HG03565 (cell line): ENCODE data around the gene NKAIN2.
"Not testable (repeated sequence)": the region's sequence is repeated elsewhere in the genome, so short reads cannot be mapped to it uniquely, and the experiment has no call there.

ENCODE experiments used
- ATAC-seq: cut with Tn5 transposase; IDR thresholded peaks from one replicate; pipeline ENCODE4 v1.9.1; 2021; ENCODE audit warnings: mild to moderate bottlenecking, moderate library complexity; ENCODE audit not compliant: unreplicated experiment

NKAIN2 gene

DNA sequence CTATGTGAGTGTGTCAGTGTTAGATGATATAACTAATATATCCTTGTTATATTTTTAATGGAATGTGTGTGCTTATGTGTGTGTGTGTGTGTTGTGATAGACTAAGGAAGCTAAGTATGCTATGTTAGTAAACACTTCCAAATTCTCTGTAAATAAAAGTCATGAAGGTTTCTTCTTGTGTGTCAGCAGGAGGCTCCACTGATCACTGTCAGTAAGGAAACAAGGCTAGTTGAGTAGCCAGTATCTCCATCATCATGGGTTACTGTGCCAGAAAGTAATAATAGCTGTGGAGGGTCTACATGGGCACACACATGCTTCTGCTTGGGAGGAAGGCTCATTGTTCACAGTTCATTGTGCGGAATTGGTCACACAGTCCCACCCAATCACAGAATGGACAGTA lies 855.8 kb downstream of the NKAIN2 start:
- no peak for ATAC-seq

DNA sequence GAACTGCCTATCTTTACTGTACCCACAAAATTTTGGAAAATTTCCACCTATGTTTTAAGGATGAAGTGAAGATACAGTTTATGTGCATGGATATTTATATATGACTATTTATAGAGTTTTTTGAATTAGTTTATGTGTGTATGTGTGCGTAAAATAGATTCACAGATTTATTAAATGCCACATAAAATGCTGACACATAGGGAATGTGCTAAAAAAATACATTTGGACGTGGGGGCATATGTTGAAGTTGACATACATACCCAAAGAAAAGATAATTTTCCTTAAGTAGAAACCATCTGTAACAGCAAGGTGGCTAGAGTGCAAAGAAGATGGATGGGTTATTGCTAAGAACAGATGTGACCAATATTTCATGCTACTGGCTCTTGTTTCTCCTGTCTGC lies 856.5 kb downstream of the NKAIN2 start:
- ATAC-seq = no peak

DNA sequence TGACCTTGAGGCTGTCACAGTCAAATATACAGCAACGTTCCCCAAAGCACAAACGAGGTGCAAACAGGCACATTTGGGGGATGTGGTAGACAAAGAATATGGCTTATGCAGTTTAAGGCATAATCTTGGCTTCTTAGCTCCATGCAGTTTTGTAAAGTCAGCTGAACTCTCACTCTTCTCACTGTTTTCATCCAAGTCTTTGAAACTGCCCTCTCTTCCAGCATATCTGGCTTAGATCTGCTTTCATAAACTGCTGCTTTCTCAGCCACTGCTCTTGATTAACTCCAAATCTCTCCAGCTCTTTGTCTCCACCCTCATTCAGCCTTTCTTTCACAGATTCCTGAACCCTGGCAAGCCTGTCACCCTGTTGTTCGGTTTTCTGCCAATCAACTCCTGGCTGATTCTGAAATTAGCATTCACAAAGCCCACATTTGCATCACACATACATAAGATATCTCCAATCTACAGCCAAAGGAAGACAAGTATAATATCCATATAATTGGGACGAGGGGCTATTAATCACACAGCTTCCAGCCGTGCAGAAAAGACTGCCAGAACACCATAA lies 857.5 kb downstream of the NKAIN2 start:
- ATAC-seq = no peak

DNA sequence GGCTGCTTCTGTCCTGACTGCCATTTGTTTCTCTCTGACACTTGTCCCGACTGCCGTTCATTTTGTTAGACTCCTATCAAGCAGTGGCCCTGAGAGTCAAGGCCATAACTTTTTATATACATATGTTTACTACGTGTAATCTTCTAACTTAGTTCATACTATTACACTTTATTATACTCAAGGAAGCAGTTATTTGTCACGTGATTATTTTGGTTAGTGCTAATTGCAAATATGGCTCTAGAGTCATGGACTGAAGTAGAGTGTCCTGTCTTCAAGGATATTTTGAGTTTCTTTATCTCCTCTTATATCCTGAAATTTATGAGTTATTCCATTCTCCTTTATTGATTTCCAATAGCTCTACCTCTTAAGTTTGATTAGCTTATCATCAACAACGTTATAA lies 864.4 kb downstream of the NKAIN2 start:
- no peak for ATAC-seq

DNA sequence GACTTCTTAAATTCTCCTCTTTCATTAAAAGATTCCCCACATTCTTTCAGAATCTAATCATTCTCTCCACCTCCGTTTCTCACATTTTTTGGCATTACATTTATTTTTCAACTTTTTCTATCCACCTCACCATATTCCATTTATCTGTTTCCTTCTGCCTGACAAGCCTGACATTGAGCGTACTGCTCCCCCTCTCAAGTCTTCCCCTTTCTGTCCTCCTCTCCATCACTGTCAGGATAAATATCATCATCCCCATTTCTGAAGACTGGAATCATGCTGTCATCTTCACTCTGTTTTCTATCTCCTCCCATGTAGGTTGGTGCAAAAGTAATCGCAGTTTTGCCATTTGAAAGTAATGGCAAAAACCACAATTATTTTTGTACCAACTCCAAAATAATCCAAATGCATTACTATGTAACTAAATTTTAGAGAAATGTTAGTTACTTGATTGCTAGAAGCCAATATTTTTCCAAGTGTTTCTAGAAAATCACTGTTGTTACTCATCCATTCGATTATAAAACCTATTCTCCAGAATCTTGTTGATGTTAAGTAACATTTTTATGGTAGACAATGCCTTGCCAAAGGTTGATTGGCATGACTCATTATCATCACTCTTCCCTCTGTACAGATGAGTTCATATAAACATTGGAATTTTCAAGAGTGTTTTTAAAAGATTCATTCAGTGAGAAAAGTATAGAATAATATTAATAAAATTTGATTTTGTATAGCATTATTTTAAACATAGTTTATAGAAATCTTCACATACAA lies 866.2 kb downstream of the NKAIN2 start:
- ATAC-seq = no peak

DNA sequence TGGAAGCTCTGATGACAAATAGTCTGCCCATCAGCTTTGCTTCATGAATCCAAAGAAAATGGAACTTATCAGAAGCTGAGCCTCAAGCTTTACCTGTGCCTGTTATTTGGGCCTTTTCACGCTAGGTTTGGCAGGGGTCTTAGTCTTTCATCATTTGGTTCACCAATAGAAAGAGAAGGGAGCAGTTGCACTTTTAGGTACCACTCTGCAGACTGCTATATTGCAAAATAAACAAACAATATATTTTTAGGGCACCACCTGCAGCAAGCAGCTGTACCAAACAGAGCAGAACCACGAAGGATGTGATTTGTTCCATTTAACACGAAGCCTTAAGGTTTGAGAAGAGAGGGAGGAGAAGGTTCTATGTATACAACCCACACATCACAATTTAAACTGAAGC lies 867.1 kb downstream of the NKAIN2 start:
- no peak for ATAC-seq

DNA sequence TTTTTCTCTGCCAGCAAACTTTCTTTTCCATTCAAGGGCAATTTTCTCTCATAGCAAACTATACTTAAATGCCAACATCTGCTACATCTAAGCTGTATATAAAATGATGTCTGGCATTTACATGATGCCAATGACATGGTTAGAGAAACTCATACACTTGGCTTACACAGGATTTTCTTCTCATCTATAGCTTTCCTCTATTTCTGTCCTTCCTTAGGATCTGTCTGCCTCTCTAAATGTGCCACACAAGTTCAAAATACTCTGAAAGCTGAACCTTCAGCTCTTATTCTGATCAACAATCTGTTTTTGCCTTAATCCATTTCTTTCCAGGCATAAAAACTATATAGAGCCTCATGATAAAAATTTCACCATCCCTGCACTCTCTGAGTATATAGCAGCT lies 867.7 kb downstream of the NKAIN2 start:
- no peak for ATAC-seq

DNA sequence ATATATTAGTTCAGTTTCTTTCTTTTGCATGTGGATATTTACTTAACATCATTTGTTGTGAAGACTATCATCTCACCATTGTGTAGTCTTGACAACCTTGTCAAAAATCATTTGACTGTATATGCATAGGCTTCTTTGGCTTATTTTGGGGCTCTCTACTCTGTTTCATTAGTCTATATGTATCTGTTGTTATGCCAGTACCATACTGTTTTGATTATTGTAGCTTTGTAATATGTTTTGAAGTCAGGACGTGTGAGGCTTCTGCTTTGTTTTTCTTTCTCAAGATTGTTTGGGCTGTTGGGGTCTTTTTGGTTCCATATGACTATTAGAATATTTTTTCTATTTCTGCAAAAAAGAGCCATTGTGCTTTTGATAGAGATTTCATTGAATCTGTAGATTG lies 870.4 kb downstream of the NKAIN2 start:
- no peak for ATAC-seq

DNA sequence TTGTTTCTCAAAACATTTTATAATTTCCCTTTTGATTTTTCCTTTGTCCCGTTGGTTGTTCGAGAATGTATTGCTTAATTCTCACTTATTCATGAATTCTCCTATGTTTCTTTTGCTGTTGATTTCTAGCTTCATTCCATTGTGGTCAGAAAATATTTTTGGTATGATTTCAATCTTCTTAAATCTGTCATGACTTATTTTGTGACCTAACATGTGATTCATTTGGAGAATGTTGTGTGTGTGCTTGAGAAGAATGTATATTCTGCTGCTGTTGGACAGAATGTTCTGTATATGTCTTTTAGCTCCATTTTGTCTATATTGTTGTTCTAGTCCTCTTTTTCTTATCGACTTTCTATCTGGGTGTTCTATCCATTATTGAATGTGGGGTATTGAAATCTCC lies 872.4 kb downstream of the NKAIN2 start:
- no peak for ATAC-seq

DNA sequence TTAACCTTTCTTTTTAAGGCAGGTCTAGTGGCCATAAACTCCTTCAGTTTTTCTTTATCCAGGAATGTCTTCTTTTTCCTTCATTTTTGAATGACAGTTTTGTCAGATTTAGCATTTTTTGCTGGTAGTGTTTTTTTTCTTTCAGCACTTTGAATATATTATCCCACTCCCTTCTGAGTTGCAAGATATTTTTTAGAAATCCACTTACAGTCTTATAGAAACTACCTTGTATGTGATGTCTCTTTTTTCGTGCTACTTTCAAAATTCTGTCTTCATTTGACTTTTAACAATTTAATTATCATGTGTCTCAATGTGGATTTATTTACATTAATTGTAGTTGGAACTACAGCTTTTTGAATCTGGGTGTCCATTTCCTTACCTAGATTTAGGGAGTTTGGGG lies 874.2 kb downstream of the NKAIN2 start:
- no peak for ATAC-seq

DNA sequence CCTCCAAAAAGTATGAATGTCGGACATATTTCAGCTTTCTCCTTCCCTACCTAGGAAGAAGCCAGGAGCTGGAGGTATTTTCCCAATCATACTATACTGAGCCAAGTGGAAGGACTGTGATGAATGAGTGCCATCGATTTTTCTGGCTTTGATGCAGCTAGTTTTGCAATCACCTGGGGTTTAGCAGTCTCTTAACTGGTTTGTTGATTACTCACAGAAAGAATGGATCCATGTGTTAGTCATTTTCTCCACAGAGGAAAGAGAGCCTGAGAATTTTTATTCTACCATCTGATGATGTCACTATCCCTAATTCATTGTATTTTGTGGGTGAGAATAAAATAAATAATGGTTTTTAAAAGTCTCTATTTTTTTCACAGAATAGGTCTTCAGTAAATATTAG lies 875.7 kb downstream of the NKAIN2 start:
- ATAC-seq = no peak

DNA sequence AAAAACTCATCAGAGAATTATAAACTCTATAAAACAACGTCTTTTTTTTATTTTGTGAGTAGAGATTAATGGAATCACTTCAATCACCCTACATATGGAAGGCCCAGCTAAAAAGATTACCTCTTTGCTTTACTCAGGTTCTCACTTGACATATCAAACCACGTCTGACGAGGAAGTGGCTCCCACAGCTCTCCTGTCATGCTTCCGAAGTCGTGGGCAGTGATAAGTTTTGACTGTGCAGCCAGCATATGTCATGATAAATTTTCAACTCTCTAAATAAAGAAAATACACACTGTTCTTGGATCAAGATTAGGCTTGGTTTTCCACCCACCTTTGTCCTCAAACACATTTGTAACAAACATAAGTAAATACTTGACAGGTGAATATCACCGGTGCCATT lies 879.1 kb downstream of the NKAIN2 start:
- no peak for ATAC-seq

DNA sequence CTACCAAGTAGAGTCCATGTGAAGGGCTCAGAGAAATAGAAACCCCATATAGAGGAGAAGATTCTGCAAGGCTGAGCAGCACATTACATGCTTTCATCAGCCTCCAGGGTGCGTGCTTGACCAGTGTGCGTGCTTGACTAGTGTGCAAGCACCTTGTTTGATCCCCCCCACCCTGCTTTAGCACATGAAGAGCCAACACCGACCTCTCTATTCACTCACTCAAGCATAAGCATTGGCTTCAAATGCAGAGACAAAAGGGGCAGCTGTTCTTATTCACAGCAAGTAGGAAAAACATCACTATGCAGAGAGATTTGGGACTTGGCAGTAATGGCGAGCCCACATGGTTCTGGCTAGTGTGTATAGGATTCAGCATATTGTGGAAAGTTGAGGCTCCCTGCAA lies 879.8 kb downstream of the NKAIN2 start:
- ATAC-seq = no peak

DNA sequence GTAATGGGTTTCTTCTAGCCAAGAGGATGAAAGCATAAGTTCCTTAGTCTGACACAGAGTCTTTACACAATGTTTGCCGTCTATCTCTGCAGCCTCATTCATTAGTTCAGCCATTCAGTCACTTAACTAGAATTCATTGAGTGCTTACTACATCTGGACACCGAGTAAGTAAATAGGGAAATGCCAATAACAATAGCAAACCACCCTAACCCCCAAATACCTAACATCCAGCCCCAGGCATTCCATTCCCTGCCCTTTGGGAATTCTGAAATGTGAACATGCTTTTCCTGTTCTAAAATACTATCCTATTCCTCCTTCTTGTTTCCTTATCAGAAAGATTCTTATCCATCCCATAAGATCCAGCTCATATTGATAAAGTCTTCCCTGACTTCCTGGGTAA lies 881.0 kb downstream of the NKAIN2 start:
- ATAC-seq = no peak

DNA sequence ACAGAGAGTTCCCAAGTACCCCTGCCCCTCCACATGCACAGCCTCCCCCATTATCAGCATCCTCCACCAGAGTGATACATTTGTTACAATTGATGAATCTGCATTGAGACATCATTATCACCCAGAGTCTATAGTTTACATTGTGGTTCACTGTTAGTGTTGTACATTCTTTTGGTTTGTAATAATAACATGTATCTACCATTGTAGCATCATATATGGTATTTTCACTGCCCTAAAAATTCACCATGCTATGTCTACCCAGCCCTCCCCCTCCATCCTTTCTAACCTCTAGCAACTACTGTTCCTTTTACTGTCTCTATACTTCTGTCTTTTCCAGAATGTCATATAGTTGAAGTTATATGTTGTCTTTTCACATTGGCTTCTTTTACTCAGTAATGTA lies 884.7 kb downstream of the NKAIN2 start:
- no peak for ATAC-seq

DNA sequence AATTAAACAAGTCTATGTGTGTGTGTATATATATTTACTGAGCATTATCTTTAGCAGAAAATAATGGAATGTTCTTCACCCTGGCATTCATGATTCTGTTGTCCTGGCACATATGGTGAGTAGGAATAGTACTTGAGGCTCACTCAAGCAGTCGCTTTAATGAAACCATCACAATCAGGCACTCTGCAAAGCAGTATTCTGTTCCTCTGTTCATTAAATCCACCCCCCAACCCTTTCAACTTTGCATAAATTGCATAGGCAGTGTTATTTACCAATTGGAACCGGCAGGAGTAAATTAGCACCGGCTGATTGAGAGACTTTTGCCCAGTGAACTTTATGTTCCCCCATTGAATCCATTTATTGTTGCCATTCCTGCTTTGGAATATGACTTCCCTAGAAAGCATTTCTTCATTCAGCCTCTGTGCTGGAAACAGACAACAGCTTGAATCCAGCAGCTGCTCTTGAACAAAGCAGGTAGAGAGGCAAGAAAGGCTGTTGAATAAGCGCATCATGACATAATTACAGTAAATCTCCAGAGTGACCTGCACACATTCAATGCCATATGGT lies 890.6 kb downstream of the NKAIN2 start:
- ATAC-seq = no peak

DNA sequence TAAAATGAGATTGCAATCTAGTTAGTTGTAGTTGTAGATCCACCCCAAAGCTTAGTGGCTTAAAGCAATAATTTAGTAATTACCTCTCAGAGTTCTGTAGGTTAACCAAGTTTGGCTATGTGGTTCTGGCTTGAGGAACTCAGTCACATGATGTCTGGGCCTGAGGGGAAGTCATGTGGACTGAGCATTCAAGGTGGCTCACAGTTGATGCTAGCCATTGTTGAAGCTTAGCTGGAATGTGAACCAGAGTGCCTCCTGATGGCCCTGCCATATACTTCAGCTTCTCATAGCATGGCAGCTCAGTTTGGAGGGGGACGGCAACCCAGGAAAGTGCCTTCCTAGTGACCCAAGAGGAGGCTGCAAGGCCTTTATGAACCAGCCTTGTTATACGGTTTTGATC lies 895.4 kb downstream of the NKAIN2 start:
- no peak for ATAC-seq

DNA sequence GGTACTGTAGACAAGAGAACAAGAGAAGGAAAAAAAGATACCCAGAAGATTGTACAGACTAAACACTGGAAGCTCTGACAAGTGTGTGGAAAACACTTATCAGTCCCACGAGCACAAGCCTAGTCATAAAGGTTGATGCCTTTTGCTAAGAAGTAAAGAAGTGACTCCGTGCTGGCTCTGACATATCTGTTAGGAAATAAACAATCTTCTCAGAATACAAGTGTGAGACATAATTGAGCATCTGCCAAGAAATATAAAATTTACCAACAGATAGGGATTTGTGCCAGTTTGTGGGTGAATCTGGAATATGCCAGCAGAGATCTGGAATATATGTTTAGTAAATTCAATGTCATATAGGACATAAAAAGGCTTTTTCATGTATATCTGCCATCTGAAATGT lies 899.9 kb downstream of the NKAIN2 start:
- ATAC-seq = no peak

DNA sequence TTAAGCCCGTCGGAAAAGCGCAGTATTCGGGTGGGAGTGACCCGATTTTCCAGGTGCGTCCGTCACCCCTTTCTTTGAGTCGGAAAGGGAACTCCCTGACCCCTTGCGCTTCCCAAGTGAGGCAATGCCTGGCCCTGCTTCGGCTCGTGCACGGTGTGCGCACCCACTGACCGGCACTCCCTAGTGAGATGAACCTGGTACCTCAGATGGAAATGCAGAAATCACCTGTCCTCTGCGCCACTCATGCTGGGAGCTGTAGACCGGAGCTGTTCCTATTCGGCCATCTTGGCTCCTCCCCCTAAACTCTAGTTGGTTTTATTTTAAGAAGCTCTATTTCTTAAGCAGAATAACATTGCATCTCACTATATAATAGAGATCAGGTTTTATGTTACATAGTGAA lies 908.9 kb downstream of the NKAIN2 start:
- ATAC-seq = not testable (repeated sequence)

DNA sequence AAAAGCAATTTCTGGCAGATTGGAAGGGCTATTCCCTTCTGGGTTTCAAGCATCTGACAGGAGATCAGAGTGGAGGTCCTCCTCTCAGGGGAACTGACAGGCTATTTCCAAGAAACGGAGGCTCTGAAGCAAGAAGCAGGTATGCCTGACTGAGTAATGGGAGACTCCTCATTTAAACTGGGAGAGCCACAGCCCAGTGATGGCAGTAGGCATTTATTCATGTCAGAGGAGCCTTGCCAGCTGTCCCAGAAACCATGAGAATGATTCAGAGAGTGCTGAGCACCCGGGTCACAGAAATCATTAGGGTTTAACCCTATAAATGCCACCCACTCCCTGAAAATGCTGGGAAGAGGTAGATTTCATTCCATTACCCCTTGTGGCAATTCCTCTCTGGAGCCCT lies 911.1 kb downstream of the NKAIN2 start:
- ATAC-seq = no peak

DNA sequence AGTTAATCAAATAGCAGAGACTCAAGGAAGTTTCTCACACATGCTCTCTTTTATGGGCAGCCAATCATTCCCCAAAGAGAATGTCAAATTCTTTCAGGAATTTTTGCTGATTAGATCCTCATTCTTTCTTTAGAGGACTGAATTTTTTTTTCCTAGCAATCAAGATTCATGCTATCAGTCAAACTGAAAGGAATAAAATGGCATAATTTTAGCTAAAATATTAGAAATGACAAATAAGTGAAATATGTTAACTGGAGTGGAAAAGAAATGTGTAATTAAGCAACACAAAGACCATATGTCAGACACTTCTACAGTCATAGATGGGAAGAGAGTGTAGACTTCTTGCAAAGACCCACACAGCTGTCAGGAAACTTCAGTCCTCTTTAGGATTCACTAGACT lies 916.2 kb downstream of the NKAIN2 start:
- ATAC-seq = no peak

DNA sequence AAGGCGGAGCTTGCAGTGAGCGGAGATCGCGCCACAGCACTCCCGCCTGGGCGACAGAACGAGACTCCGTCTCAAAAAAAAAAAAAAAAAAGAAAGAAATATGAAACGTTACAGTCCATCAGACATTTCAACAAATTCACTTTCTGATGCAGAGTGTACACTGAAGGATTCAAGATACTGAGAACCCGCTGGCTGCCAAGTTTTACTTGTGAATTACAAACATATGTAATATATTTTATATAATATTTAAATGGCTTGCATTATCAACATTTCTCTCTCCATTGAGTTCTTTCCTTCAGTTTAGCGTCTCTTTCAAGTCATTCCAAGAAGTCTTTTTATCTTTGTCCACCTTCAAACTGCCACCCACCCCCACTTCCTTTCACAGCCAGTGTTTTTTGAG lies 917.7 kb downstream of the NKAIN2 start:
- ATAC-seq = no peak
